ENCODE data around the gene ADAMTS10.

- TF ChIP-seq CTCF (IDR thresholded peaks at IDR 0.05) (no peak), POLR2AphosphoS5 (IDR thresholded peaks at IDR 0.05) (no peak)
These were observed 41.3 kb downstream of the ADAMTS10 start for GRCh38 chr19:8569066-8569771.
